Smooth muscle cell (in vitro differentiated cells): Measurements from ENCODE around the gene BLCAP. TPM values are rescaled to one million over a fixed set of nuclear protein-coding genes. Genes with fewer than 3 reads are reported as not detected.
A peak's percentile ranks its signal among the peaks of the same experiment; 100 is the strongest.

Experiments used
- DNase-seq: peaks from one replicate; lab custom pipeline; 2025; ENCODE audit not compliant: unreplicated experiment; lab: John Stamatoyannopoulos, UW
- H2AFZ ChIP-seq: fragments of 200-600 bp; sonication (generic); 2 replicates; pipeline ENCODE4 v1.6.0; 2016; ENCODE audit warnings: antibody characterized with exemption, low read depth, mild to moderate bottlenecking
- H3F3A ChIP-seq: fragments of 200-600 bp; sonication (generic); 2 replicates; pipeline ENCODE4 v1.6.0; 2017; ENCODE audit warnings: antibody characterized with exemption, low read depth
- H3K27ac ChIP-seq: fragments of 200-600 bp; sonication (generic); 2 replicates; pipeline ENCODE4 v1.5.1; 2016; ENCODE audit warnings: low read depth, mild to moderate bottlenecking
- H3K27me3 ChIP-seq: fragments of 200-600 bp; sonication (generic); 2 replicates; pipeline ENCODE4 v1.6.1; 2016; ENCODE audit warnings: low read depth, mild to moderate bottlenecking
- H3K36me3 ChIP-seq: fragments of 200-600 bp; sonication (generic); 2 replicates; pipeline ENCODE4 v1.5.1; 2016; ENCODE audit warnings: low read depth
- H3K4me1 ChIP-seq: fragments of 200-600 bp; sonication (generic); 2 replicates; pipeline ENCODE4 v1.5.1; 2016; ENCODE audit warnings: low read depth
- H3K4me2 ChIP-seq: fragments of 200-600 bp; sonication (generic); 2 replicates; pipeline ENCODE4 v1.6.0; 2016; ENCODE audit warnings: mild to moderate bottlenecking
- H3K4me3 ChIP-seq: fragments of 200-600 bp; sonication (generic); 2 replicates; pipeline ENCODE4 v1.5.1; 2016; ENCODE audit warnings: mild to moderate bottlenecking
- H3K79me2 ChIP-seq: fragments of 200-600 bp; sonication (generic); 2 replicates; pipeline ENCODE4 v1.6.0; 2016; ENCODE audit warnings: low read depth, mild to moderate bottlenecking
- H3K9ac ChIP-seq: fragments of 200-600 bp; sonication (generic); 2 replicates; pipeline ENCODE4 v1.6.0; 2016; ENCODE audit warnings: low read depth
- H3K9me3 ChIP-seq: fragments of 200-600 bp; sonication (generic); replicated peaks from 2 replicates; pipeline ENCODE4 v1.5.1; 2016; ENCODE audit warnings: low read depth
- H4K20me1 ChIP-seq: fragments of 200-600 bp; sonication (generic); 2 replicates; pipeline ENCODE4 v1.6.0; 2016; ENCODE audit warnings: low read depth
- WGBS: methylation state at CpG from one replicate; pipeline ENCODE4 v1.1.7; 2016; ENCODE audit warnings: low lambda C conversion rate; 5-methylcytosine and 5-hydroxymethylcytosine counted together
- polyA plus RNA-seq: library from polyadenylated mRNA; unstranded; fragments of >200 nt; fragmentation: Nextera tagmentation; extraction: Ambion mirVana; gene quantifications from 2 replicates; pipeline ENCODE4 v1.2.1, GENCODE V29; 2016
- total RNA-seq: library from RNA; depleted of rRNA; stranded (reverse); fragments of >200 nt; gene quantifications from 2 replicates; pipeline ENCODE4 v1.2.3, GENCODE V29; 2014
- TF ChIP-seq, protein P1 (sequence below): fragments of 200-600 bp; sonication (generic); IDR thresholded peaks from 2 replicates; pipeline ENCODE4 v1.5.1; 2017; ENCODE audit warnings: borderline replicate concordance, mild to moderate bottlenecking, antibody characterized with exemption; ENCODE audit not compliant: insufficient read depth, poor library complexity, severe bottlenecking

The BLCAP gene
- total and polyA plus RNA-seq, 2 experiments from 2014 or later = 34.2 to 45.9 TPM

DNA sequence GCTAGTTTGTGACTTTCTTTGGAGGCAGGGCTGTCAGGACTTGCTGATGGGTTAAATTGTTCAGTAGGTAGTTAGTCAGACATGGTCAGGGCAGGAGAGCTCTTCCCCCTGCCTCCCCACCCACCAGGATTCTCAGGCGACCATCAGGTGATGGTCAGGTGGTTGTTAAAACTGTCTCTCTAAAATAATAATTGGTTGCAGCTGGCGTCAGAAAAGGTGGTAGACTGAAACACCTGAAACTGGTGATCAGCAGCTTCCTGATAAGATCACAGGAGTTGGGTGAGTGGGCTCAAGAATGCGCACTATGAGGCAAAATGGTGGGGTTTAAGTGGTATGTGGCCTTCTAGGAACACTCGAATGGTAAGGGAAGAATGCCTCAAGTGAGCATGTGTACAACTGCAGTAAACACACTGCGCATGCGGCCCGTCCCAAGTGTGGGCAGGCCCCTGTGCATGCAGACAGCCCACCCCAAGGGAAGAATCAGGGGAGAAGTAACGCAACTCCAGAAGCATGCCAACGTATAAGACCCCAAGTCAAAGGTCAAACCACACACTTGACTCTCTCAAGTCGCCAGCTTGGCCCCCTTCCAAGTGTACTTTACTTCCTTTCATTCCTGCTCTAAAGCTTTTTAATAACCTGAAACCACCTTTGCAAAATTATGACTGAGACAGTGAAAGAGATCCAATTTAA, 7.9 kb upstream of the BLCAP start:
- Histone ChIP-seq H3F3A (no peaks in the 10 kb centered on the region), H2AFZ (no peak overlapping the region), H3K79me2 (no peaks in the 10 kb centered on the region), H3K9ac (no peak overlapping the region), H3K27ac (no peak overlapping the region), H3K4me2 (no peak overlapping the region), H3K36me3 (no peaks in the 10 kb centered on the region), H3K4me3 (no peak overlapping the region), H3K27me3 (no peaks in the 10 kb centered on the region), H3K4me1 (no peaks in the 10 kb centered on the region), H3K9me3 (no peaks in the 10 kb centered on the region), H4K20me1 (no peaks in the 10 kb centered on the region)
- no peak for DNase-seq
- 73% methylated on average over 10 of the region's 10 CpGs for WGBS
- TF ChIP-seq, protein P1, sequence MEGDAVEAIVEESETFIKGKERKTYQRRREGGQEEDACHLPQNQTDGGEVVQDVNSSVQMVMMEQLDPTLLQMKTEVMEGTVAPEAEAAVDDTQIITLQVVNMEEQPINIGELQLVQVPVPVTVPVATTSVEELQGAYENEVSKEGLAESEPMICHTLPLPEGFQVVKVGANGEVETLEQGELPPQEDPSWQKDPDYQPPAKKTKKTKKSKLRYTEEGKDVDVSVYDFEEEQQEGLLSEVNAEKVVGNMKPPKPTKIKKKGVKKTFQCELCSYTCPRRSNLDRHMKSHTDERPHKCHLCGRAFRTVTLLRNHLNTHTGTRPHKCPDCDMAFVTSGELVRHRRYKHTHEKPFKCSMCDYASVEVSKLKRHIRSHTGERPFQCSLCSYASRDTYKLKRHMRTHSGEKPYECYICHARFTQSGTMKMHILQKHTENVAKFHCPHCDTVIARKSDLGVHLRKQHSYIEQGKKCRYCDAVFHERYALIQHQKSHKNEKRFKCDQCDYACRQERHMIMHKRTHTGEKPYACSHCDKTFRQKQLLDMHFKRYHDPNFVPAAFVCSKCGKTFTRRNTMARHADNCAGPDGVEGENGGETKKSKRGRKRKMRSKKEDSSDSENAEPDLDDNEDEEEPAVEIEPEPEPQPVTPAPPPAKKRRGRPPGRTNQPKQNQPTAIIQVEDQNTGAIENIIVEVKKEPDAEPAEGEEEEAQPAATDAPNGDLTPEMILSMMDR = no peak

DNA sequence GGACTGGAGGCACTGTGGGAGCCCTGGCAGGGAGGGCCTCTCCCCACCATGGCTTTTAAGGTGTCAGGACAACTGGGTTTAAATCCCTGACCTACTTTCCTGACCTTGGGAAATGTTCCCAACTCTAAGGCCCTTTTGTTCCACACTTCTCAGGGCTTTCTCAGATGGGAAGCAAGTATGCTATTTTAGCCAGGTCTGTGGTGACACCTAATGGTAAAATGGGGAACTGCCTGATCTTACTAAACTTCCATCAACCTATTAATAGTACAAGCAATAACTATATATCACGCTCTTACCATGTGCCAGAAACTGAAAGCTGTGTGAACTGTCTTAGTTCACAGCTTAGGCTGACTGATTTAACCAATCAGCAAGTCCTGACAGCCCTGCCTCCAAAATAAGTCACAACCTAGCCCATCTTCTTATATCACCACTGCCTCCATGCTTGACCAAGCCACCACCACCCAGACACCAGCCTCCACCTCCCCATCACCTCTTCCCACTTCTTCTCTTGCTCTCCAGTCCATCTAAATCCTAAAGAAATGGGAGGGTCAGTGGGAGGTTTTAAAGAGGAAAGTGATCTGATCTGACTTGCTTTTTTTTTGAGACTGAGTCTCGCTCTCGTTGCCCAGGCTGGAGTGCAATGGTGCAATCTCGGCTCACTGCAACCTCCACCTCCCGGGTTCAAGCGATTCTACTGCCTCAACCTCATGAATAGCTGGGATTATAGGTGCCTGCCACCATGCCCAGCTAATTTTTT, 6.9 kb upstream of the BLCAP start:
- Histone ChIP-seq H3K36me3 (no peaks in the 10 kb centered on the region), H3K79me2 (no peaks in the 10 kb centered on the region), H3K4me1 (no peaks in the 10 kb centered on the region), H3K27ac (no peak overlapping the region), H3K27me3 (no peaks in the 10 kb centered on the region), H3K4me3 (no peak overlapping the region), H4K20me1 (no peaks in the 10 kb centered on the region), H3K9ac (no peak overlapping the region), H3K4me2 (no peak overlapping the region), H2AFZ (no peak overlapping the region), H3K9me3 (no peaks in the 10 kb centered on the region), H3F3A (no peaks in the 10 kb centered on the region)
- DNase-seq = no peak
- 77% methylated on average over 6 of the region's 6 CpGs for WGBS
- TF ChIP-seq, protein P1 = peak; percentile 84

DNA sequence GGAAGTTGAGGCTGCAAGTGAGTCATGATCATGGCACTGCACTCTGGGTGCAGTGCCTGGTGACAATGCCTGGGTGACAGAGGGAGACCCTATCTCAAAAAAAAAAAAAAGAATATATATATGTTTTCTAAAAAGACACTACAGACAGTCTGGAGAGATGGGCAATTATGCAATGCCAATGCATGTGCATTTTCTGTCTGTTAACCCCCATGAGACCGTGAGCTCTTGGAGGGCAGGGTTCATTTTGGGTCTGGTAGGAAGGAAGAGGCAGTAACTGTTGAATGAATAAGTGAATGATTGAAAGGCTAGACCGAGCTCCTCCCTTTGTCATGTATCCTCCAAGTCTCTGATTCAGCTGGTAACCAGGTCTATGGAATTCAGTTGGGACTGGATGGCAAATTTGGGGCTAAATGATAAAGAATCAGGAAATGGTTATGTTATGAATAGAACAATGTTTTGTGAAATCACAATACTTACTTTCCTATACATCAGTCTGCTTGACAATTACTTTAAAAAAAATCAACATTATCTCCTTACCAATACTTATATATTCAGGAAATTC, 5.6 kb upstream of the BLCAP start:
- H3K4me3 ChIP-seq = no peak overlapping the region
- WGBS = 76% methylated on average over 2 of the region's 2 CpGs

More for the DNA sequence above, 5.6 kb upstream of the BLCAP start:
- no peak for DNase-seq
- Histone ChIP-seq H3K4me1 (no peaks in the 10 kb centered on the region), H3K9me3 (no peaks in the 10 kb centered on the region), H3K4me2 (no peak overlapping the region), H4K20me1 (no peaks in the 10 kb centered on the region), H3K9ac (no peak overlapping the region), H3K79me2 (no peaks in the 10 kb centered on the region), H3K27ac (no peak overlapping the region), H3K36me3 (no peaks in the 10 kb centered on the region), H3F3A (no peaks in the 10 kb centered on the region), H3K27me3 (no peaks in the 10 kb centered on the region), H2AFZ (no peak overlapping the region)
- TF ChIP-seq, protein P1 = no peak
